WTC11 (cell line): Measurements from ENCODE around the gene GPR65. TPM values are rescaled to one million over a fixed set of nuclear protein-coding genes. Genes with fewer than 3 reads are reported as not detected.

Experiments used
- ATAC-seq: fragments of 200-7000 bp; cut with Tn5 transposase; 2 replicates; pipeline ENCODE4 v1.10.0; 2021; ENCODE audit warnings: mild to moderate bottlenecking, moderate library complexity
- CTCF ChIA-PET: fragments of 300-600 bp; sonication (Branson Sonifier 250); formaldehyde crosslinking; loops from one replicate; lab custom pipeline; 2021; ENCODE audit warnings: antibody characterized with exemption; lab: Charles Lee
- POLR2A ChIA-PET: fragments of 350-600 bp; sonication (Branson Sonifier 250); formaldehyde crosslinking; loops from one replicate; lab custom pipeline; 2021; ENCODE audit warnings: antibody characterized with exemption; lab: Charles Lee
- DNase-seq: peaks from one replicate; pipeline ENCODE4 v3.0.0; 2021; ENCODE audit warnings: low spot score
- H3K27ac Mint-ChIP-seq: 2 replicates; pipeline ENCODE4 v1.8.0; 2021; ENCODE audit warnings: mixed read lengths
- H3K27me3 Mint-ChIP-seq: 2 replicates; pipeline ENCODE4 v1.8.0; 2021; ENCODE audit warnings: low read depth, mild to moderate bottlenecking, moderate library complexity, mixed read lengths
- H3K36me3 Mint-ChIP-seq: 2 replicates; pipeline ENCODE4 v1.8.0; 2021; ENCODE audit warnings: mixed read lengths
- H3K4me1 Mint-ChIP-seq: 2 replicates; pipeline ENCODE4 v1.8.0; 2022; ENCODE audit warnings: mixed read lengths
- H3K4me3 Mint-ChIP-seq: 2 replicates; pipeline ENCODE4 v1.8.0; 2021; ENCODE audit warnings: mild to moderate bottlenecking, moderate library complexity, mixed read lengths
- H3K9me3 Mint-ChIP-seq: 2 replicates; pipeline ENCODE4 v1.8.0; 2021; ENCODE audit warnings: mixed read lengths
- CBFB ChIP-seq: sonication (generic); formaldehyde crosslinking; IDR thresholded peaks from 2 replicates; pipeline ENCODE4 v1.8.1; 2022; ENCODE audit warnings: mild to moderate bottlenecking, low read depth, missing genetic modification reagents
- CREM ChIP-seq: sonication (generic); formaldehyde crosslinking; IDR thresholded peaks from 2 replicates; pipeline ENCODE4 v1.8.1; 2022; ENCODE audit warnings: mild to moderate bottlenecking, missing genetic modification reagents, moderate library complexity
- NR3C1 ChIP-seq: sonication (generic); formaldehyde crosslinking; conservative IDR thresholded peaks from 2 replicates; pipeline ENCODE4 v1.8.1; 2023; ENCODE audit warnings: low read depth, mild to moderate bottlenecking, missing genetic modification reagents
- SP1 ChIP-seq: sonication (generic); formaldehyde crosslinking; conservative IDR thresholded peaks from 2 replicates; pipeline ENCODE4 v1.8.1; 2022; ENCODE audit warnings: missing genetic modification reagents
- ZNF219 ChIP-seq: sonication (generic); formaldehyde crosslinking; IDR thresholded peaks from 2 replicates; pipeline ENCODE4 v1.8.0; 2023; ENCODE audit warnings: missing genetic modification reagents, mild to moderate bottlenecking, borderline replicate concordance
- ZNF263 ChIP-seq: sonication (generic); formaldehyde crosslinking; IDR thresholded peaks from 2 replicates; pipeline ENCODE4 v1.8.1; 2022; ENCODE audit warnings: low read depth, mild to moderate bottlenecking, moderate library complexity, missing genetic modification reagents
- ZNF281 ChIP-seq: sonication (generic); formaldehyde crosslinking; IDR thresholded peaks from 2 replicates; pipeline ENCODE4 v1.8.0; 2023; ENCODE audit warnings: mild to moderate bottlenecking, missing genetic modification reagents
- total RNA-seq: library from RNA; stranded (reverse); gene quantifications from 3 replicates; pipeline ENCODE4 v1.2.3, GENCODE V29; 2021
- TF ChIP-seq, protein P1 (sequence below): sonication (generic); formaldehyde crosslinking; IDR thresholded peaks from 2 replicates; pipeline ENCODE4 v1.8.1; 2023; ENCODE audit warnings: mild to moderate bottlenecking, missing genetic modification reagents, borderline replicate concordance
- TF ChIP-seq, protein P2 (sequence below): fragments of 250-450 bp; sonication (Bioruptor Pico); IDR thresholded peaks from 2 replicates; pipeline ENCODE4 v1.9.0; 2021; ENCODE audit warnings: moderate library complexity, mild to moderate bottlenecking, inconsistent platforms, borderline replicate concordance
- TF ChIP-seq, protein P3 (sequence below): fragments of 250-450 bp; sonication (Bioruptor Pico); IDR thresholded peaks from 2 replicates; pipeline ENCODE4 v1.9.0; 2021; ENCODE audit warnings: mild to moderate bottlenecking
- TF ChIP-seq, protein P4 (sequence below): sonication (generic); formaldehyde crosslinking; IDR thresholded peaks from 2 replicates; pipeline ENCODE4 v1.8.1; 2023; ENCODE audit warnings: mild to moderate bottlenecking, moderate library complexity, missing genetic modification reagents
- TF ChIP-seq, protein P5 (sequence below): sonication (generic); formaldehyde crosslinking; IDR thresholded peaks from 2 replicates; pipeline ENCODE4 v1.8.0; 2023; ENCODE audit warnings: missing genetic modification reagents, mild to moderate bottlenecking, borderline replicate concordance

The GPR65 gene
- total RNA-seq, 1 experiment from 2014 or later, result not detected

DNA sequence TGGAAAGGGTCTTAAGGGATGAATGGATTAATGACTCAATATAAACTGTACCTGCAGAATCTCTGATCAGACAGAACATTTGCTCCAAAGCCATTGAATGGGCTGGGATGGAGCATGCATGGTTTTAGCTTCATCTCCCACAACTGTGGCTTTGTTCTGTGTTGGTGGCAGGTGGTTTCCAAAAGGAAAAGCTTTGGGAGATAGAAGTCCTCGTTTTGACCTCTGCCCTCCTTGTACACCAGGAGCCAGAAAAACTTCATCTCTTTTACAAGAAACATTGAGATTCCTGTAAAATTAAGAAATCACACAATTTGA is 39.5 kb downstream of the GPR65 start (continued):
- TF ChIP-seq, protein P1, sequence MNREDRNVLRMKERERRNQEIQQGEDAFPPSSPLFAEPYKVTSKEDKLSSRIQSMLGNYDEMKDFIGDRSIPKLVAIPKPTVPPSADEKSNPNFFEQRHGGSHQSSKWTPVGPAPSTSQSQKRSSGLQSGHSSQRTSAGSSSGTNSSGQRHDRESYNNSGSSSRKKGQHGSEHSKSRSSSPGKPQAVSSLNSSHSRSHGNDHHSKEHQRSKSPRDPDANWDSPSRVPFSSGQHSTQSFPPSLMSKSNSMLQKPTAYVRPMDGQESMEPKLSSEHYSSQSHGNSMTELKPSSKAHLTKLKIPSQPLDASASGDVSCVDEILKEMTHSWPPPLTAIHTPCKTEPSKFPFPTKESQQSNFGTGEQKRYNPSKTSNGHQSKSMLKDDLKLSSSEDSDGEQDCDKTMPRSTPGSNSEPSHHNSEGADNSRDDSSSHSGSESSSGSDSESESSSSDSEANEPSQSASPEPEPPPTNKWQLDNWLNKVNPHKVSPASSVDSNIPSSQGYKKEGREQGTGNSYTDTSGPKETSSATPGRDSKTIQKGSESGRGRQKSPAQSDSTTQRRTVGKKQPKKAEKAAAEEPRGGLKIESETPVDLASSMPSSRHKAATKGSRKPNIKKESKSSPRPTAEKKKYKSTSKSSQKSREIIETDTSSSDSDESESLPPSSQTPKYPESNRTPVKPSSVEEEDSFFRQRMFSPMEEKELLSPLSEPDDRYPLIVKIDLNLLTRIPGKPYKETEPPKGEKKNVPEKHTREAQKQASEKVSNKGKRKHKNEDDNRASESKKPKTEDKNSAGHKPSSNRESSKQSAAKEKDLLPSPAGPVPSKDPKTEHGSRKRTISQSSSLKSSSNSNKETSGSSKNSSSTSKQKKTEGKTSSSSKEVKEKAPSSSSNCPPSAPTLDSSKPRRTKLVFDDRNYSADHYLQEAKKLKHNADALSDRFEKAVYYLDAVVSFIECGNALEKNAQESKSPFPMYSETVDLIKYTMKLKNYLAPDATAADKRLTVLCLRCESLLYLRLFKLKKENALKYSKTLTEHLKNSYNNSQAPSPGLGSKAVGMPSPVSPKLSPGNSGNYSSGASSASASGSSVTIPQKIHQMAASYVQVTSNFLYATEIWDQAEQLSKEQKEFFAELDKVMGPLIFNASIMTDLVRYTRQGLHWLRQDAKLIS (CRISPR knock-in tag), result no peak
- TF ChIP-seq, protein P2, sequence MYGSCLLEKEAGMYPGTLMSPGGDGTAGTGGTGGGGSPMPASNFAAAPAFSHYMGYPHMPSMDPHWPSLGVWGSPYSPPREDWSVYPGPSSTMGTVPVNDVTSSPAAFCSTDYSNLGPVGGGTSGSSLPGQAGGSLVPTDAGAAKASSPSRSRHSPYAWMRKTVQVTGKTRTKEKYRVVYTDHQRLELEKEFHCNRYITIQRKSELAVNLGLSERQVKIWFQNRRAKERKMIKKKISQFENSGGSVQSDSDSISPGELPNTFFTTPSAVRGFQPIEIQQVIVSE (CRISPR knock-in tag), result no peak
- TF ChIP-seq NR3C1 (CRISPR knock-in tag) (no peak), CREM (CRISPR knock-in tag) (no peak), ZNF281 (CRISPR knock-in tag) (no peak)
- TF ChIP-seq, protein P3, sequence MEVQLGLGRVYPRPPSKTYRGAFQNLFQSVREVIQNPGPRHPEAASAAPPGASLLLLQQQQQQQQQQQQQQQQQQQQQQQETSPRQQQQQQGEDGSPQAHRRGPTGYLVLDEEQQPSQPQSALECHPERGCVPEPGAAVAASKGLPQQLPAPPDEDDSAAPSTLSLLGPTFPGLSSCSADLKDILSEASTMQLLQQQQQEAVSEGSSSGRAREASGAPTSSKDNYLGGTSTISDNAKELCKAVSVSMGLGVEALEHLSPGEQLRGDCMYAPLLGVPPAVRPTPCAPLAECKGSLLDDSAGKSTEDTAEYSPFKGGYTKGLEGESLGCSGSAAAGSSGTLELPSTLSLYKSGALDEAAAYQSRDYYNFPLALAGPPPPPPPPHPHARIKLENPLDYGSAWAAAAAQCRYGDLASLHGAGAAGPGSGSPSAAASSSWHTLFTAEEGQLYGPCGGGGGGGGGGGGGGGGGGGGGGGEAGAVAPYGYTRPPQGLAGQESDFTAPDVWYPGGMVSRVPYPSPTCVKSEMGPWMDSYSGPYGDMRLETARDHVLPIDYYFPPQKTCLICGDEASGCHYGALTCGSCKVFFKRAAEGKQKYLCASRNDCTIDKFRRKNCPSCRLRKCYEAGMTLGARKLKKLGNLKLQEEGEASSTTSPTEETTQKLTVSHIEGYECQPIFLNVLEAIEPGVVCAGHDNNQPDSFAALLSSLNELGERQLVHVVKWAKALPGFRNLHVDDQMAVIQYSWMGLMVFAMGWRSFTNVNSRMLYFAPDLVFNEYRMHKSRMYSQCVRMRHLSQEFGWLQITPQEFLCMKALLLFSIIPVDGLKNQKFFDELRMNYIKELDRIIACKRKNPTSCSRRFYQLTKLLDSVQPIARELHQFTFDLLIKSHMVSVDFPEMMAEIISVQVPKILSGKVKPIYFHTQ (CRISPR knock-in tag), result no peak
- TF ChIP-seq, protein P4, sequence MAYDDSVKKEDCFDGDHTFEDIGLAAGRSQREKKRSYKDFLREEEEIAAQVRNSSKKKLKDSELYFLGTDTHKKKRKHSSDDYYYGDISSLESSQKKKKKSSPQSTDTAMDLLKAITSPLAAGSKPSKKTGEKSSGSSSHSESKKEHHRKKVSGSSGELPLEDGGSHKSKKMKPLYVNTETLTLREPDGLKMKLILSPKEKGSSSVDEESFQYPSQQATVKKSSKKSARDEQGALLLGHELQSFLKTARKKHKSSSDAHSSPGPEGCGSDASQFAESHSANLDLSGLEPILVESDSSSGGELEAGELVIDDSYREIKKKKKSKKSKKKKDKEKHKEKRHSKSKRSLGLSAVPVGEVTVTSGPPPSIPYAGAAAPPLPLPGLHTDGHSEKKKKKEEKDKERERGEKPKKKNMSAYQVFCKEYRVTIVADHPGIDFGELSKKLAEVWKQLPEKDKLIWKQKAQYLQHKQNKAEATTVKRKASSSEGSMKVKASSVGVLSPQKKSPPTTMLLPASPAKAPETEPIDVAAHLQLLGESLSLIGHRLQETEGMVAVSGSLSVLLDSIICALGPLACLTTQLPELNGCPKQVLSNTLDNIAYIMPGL (CRISPR knock-in tag), result no peak

DNA sequence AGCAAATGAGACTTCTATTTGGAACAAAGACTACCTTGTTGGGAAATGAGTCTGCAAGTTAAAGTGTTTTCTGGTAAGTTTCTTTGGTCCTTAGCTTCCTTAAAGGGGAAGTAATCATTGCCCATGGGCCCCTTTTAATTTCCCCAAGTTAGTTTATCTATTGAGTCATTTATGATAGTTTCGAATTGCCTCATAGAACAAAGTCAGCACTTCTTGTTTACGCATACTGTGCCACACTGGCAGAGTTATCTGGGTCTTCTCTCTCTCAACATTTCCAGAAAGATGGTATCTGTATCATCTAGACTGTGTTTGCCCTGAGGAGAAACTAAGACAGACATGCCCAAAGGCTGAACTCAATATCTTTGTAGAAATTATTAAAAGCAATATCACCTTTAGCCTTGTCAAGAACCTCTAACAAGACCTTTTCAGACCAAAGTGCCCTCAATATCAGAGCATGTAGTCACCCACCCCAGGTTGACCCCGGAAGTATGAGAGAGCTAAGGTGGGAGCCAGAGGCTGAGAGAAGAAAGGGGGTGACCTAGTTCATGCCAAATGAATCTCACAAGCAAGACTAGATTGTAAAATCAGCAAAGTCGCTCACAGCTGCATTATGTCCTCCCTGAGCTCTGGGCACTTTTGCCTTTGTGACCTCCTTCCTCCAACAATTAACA is 40.0 kb downstream of the GPR65 start:
- no peaks in the 10 kb centered on the region for H3K36me3 Mint-ChIP-seq
- DNase-seq (no peak), ATAC-seq (no peak)
- POLR2A ChIA-PET, result no interaction called here
- H3K4me3 Mint-ChIP-seq, result no peak overlapping the region
- no peaks in the 10 kb centered on the region for H3K9me3 Mint-ChIP-seq
- no peak overlapping the region for H3K27ac Mint-ChIP-seq
- CTCF ChIA-PET, result no interaction called here
- no peaks in the 10 kb centered on the region for H3K27me3 Mint-ChIP-seq
- H3K4me1 Mint-ChIP-seq, result no peaks in the 10 kb centered on the region
- TF ChIP-seq CBFB (CRISPR knock-in tag), result no peak
- TF ChIP-seq SP1 (CRISPR knock-in tag), result no peak
- TF ChIP-seq, protein P3 (CRISPR knock-in tag), result no peak
- TF ChIP-seq ZNF263 (CRISPR knock-in tag), result no peak
- TF ChIP-seq ZNF219 (CRISPR knock-in tag), result no peak
- TF ChIP-seq, protein P5, sequence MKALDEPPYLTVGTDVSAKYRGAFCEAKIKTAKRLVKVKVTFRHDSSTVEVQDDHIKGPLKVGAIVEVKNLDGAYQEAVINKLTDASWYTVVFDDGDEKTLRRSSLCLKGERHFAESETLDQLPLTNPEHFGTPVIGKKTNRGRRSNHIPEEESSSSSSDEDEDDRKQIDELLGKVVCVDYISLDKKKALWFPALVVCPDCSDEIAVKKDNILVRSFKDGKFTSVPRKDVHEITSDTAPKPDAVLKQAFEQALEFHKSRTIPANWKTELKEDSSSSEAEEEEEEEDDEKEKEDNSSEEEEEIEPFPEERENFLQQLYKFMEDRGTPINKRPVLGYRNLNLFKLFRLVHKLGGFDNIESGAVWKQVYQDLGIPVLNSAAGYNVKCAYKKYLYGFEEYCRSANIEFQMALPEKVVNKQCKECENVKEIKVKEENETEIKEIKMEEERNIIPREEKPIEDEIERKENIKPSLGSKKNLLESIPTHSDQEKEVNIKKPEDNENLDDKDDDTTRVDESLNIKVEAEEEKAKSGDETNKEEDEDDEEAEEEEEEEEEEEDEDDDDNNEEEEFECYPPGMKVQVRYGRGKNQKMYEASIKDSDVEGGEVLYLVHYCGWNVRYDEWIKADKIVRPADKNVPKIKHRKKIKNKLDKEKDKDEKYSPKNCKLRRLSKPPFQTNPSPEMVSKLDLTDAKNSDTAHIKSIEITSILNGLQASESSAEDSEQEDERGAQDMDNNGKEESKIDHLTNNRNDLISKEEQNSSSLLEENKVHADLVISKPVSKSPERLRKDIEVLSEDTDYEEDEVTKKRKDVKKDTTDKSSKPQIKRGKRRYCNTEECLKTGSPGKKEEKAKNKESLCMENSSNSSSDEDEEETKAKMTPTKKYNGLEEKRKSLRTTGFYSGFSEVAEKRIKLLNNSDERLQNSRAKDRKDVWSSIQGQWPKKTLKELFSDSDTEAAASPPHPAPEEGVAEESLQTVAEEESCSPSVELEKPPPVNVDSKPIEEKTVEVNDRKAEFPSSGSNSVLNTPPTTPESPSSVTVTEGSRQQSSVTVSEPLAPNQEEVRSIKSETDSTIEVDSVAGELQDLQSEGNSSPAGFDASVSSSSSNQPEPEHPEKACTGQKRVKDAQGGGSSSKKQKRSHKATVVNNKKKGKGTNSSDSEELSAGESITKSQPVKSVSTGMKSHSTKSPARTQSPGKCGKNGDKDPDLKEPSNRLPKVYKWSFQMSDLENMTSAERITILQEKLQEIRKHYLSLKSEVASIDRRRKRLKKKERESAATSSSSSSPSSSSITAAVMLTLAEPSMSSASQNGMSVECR (CRISPR knock-in tag), result no peak
